ENCODE results near the gene EXOC2.

EXOC2 gene

DNA sequence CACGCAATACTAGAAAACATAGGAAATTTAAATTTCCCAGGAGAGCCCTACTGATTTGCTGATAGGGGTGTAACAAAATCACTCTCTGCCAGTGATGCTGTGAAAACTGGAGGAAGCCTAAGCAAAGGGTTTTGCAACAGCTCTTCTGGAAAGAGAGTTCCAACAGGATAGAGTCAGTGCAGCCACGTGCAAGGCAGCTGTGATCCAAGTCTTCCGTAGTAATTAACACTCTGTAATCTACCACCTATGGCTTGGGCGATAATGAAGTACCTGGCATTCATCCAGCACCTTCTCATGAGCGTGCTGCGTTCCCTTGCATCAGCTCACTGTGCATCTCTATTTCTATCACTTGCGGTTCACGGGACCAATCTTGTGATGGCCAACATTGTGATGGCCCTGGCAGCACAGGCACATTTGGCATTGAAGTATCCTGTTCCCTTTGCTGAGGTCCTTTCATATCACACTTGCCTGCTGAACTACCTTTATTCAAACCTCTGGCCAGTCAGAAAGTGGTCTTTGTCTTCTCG lies 253.2 kb downstream of the EXOC2 start:
- DNase-seq, result no peak

DNA sequence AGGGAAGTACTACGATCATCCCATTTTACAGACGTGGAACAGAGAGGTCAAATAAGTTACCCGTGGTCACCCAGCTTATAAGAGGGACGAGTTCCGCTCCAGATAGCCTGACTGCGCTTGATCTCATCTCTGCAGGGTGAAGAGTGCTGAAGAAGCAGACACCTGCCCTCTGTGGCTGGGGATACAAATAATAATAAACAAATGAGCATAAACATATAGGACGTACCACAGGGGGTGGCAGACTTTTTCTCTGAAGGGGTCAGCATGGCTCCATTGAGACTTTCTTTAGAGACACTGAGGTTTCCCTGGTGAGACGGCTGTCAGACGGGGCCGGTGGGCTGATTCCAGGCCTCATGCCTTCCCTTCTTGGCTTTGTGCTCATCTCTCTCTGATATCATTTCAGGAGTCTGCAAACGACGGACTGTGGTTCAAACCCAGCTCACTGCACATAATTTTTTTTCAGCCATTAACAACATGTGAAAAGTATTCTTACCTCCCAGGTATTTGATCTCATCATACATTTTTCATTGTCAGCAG lies 254.2 kb downstream of the EXOC2 start:
- no peak for DNase-seq

GRCh38 chr6:437037-437392 lies 255.9 kb downstream of the EXOC2 start:
- no peak for DNase-seq

- no peak for DNase-seq
Observed at GRCh38 chr6:436308-437036, 256.5 kb downstream of the EXOC2 start.

DNA sequence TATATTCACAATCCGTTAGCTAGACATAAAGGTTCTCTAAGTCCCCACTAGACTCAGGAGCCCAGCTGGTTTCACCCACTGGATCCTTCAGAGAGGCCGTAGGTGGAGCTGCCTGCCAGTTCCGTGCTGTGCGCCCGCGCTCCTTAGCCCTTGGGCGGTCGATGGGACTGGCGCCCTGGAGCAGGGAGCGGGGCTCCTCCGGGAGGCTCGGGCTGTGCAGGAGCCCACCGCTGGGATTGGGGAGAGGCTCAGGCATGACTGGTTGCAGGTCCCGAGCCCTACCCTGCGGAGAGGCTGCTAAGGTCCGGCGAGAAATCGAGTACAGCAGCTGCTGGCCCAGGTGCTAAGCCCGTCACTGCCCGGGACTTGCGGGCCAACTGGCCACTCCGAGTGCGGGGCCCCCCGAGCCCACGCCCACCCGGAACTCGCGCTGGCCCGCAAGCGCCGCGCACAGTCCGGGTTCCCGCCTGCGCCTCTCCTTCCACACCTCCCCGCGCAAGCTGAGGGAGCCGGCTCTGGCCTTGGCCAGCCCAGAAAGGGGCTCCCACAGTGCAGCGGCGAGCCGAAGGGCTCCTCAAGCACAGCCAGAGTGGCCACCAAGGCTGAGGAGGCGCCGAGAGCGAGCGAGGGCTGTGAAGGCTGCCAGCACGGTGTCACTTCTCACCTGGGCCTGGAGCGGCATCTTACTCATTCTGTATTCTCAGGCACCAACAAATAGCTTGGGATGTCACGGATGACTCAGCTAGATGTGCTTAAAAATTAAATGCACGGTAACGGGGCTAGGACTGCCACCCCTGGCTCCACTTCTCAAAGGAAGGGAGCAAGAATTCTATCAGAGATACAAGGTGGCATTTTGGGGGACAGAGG lies 257.3 kb downstream of the EXOC2 start:
- no peak for DNase-seq
